Amniotic stem cell (primary cell): ENCODE measurements around the gene TOMM22.

Experiments
- DNase-seq: peaks from one replicate; lab custom pipeline; 2025; lab: John Stamatoyannopoulos, UW

The TOMM22 gene

DNA sequence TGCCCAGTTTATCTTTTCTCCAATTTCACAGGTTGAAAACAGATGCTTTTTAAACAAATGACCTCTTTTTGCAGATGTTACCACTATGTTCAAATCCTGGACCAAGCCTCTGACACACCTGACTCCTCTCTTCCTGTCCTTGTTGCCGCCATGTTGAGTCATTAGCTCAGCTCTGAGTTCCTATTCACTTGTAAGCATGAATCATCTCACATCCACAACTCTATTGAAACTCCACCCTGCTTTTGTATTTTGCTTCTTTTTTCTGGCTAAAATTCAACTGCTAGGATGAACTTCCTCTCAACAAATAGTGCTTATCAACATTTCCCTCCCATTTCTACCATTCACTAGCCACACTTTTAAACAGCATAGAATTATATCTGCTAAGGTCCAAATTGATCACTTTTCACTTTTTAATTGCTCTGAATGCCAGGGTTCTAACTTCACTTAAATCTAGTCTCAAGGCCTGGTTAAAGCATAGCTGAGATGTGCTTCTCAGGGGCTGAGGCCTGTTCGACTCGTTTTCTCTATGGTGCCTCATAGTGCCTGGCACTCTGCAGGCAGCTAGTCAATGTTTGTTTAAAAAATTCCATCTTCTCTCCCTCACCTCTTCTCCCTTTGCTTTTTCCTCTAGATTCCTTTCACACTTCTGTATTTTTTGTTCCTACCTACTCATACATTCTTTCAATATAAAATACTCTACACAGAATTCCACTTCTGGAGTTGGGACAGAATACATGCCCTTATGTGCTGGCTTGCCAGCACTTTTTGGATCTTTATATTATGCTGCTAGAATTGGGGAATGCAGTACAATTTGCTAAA is 15.1 kb downstream of the TOMM22 start:
- peak; percentile 56 for DNase-seq

DNA sequence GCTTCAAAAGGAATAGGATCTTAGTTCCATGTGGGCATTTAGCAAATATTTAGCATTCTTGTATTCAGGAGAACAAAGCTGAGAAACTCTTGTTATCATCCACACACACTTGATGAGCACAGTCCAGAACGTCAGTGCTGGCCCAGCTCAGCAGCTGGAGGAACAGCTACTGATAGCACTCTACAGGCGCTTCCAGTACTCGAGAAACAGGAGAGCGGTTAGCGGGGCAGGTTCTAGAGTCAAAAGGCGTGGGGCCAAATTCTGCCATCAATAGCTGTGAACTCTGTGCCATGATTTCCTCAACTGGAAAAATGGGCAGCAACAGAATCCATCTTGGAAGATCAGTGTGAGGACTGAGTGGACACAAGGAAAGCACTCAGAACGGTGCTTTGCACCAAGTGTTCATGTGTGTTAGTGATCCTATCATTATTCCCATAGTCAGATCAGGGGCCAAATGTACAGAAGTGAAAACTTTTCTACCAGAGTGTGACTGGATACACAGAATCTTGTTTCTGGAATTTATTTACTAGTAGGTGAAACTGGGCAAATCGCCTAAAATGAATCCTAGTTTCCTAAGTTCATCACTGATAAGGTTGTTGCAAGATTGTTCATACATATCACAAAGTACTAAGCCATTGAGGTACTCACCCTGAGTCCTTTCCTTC is 15.8 kb downstream of the TOMM22 start:
- no peak for DNase-seq

DNA sequence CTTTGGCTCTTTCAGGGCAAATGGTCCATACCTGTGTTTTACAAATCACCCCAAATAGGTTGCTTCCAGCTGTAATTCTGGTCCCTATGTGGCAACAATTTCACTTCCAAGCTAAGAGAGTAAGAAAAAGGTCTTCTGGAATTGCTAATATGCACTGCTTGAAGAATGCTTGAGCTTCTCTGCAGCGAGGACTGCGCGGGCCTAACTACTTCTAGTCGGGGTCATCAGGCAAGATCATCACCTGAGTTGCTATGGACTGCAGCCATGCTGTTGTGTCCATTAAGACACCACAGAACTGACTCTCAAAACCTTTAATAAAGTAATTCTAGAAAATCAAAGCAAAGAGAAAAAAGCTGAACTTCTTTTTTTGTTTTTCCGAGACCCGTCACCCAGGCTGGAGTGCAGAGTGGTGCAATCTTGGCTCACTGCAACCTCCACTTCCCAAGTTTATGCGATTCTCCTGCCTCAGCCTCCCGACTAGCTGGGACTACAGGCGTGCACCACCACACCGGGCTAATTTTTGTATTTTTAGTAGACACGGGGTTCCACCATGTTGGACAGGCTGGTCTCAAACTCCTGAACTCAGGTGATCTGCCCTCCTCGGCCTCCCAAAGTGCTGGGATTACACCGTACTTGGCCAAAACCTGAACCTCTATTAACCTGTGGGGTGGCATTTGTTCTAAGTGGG is 16.8 kb downstream of the TOMM22 start:
- DNase-seq: no peak

DNA sequence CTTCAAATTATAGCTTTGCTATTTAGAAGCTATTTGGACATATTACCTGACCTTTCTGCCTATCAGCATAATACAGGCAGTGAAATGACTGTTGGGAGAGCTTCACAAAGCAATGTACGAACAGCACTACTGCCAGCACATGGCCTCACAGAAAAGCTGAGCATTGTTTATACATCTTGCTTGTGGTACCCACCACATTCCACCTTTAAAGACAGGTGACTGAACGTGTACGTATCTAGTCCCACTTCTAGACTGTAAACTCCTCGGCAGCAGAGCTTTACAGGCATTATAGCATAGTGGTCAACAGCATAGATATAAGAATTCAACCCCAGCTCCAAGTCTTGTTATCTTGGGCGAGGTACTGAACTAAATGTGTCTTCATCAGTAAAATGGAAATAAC is 17.4 kb downstream of the TOMM22 start:
- no peak for DNase-seq

DNA sequence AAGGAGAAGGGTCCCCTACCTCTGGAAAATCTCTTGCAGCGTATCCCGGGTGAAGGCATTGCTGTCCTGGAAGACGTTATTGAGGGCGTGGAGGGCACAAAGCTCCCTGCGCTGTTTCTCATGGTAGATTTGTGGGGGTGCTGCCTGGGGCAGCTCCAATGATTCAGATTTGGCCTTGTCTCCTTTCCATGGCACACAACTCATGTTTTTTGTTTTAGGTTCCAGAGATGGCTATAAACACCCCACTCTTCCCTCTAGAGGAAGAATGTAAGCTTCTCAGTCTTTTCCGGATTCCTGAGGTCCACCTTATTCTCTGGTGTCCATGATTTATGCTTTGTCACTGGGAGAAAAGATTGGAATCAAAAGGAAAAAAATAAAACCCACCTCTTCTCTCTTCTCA is 18.0 kb downstream of the TOMM22 start:
- DNase-seq: no peak

DNA sequence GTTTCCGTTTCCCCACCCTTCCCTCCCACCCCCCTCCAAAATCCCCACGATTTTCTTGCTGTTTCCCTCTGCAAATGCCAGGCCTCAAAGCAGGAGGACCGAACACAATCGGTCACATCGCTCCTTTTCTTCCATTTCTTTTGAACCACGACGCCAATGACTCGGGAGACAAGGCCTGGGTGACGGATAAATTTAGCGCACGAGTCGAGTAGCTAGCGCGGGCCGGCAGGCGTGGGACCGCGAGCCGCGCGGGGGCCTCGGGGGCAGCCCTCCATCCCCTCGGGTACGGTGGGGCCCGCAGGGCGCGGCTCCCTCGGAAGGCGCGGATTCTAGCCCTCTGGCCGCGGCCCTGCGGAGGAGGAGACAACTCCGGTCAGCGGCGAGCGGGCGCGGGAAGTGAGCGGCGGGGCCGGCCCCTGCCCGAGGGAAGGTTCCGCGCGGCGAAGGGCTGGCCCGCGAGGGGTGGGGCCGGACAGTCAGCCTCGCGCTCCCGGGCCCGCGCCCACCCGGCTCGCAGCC is 18.6 kb downstream of the TOMM22 start:
- no peak for DNase-seq

DNA sequence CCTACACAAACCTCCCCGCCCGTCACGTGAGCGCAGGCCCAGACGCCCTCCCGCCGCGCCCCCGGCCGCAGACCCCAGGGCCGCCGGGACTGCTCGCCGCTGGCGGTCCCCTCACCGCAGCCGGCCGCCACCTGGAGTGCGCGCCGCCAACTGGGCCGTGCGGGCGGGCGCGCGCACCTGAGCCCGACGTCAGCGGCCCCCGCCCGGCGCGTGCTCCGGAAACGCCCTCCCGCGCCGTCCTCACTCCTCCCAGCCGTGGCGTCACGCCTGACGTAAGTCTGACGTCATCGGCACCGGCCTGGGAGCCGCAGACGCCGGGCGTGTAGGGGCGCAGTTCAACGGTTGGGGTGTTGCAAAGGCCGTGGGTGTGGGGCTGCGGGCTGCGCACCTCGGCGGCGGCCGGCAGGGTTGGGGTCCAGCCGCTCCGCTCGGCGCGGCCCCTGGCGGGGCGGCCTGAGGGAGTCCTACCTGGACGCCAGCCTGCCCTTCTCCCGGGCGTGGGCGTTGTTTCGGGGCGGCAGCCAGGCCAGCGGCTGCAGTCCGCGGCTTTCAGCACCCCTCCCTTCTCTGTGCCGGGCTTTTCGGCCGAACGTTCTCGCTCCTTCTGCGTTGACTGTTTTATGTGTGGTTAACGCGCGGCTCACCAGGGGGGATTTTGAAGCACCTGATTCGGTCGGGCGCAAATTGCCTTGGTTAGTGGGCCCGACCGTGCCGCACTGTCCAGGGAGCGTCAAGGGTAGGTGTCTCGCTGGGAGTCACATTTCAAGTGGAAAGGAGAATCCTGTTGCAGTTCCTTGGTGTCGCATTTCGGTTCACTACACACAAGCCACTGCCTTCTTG is 19.3 kb downstream of the TOMM22 start, which contains the start of gene JOSD1:
TSS of gene JOSD1 (minus strand) at position 155 of the 840 bp plus-strand sequence. CDS start 956 bp downstream, outside the sequence.
- DNase-seq: peak; percentile 78

DNA sequence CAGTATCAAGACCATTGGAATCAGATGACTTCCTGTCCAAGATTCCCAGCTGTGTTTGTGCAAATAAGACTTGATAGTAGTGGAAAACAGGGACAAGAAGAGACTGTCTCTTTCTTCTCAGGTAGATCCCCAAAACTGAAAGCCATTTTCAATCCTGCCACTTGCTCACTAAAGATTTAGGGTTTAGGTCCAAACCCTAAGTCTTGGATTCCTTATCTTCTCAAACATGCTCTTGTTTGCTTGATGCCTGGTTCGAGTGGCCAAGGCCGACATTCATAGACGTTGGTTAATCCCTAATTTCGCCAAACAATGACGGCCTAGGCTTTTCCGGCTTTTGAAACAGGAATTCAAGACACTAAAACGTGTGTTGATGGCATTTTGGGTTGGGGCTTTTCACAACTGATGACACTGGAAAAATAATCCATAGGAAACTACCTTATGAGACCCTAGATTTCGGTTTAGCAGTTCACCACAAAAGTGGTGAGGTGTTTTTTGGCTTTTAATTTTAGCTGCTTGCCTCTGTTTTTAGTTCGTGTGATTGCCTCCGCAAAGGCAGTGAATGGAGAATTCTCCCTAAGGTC is 23.0 kb downstream of the TOMM22 start:
- no peak for DNase-seq

DNA sequence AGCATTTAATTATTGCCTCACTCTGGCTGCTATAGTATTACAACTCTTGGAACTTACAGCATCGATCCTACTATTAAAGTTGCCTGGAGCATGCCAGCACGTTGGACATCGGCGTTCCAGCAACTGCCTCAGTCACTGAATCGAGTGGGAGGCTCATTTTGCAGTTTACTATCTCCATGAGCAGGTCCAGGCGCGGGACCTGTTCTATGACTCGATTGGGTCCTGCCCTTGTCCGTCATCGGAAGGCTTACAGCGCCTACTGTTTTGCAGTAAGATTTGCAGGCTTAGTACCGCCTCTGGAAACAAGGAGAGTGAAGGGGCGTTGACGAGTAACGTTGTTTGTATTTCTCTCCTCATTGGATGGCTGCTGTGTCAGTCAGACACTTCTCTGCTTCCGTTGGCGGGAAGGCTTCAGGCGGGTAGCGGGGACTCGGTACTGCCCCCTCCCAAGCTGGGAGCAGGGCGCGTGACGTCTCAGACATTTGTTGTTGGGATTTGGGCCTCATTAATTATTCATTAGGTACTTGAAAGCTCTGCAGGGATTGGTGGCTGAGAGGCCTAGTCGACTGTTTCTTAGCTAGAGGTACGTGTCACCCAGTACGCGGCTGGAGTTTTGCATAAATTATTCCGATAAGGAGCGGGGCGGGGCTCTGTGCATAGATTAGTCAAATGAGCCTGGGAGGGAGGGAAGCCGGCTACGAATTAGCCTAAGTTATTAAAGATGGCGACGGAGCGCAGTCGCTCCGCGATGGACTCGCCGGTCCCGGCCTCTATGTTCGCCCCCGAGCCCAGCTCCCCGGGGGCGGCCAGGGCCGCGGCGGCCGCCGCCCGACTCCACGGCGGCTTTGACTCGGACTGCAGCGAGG is 23.7 kb downstream of the TOMM22 start, which contains the start of gene GTPBP1:
TSS of gene GTPBP1 (plus strand) at position 710 of the 866 bp plus-strand sequence. CDS start at position 722, 12 bp downstream.
- peak; percentile 100 for DNase-seq

DNA sequence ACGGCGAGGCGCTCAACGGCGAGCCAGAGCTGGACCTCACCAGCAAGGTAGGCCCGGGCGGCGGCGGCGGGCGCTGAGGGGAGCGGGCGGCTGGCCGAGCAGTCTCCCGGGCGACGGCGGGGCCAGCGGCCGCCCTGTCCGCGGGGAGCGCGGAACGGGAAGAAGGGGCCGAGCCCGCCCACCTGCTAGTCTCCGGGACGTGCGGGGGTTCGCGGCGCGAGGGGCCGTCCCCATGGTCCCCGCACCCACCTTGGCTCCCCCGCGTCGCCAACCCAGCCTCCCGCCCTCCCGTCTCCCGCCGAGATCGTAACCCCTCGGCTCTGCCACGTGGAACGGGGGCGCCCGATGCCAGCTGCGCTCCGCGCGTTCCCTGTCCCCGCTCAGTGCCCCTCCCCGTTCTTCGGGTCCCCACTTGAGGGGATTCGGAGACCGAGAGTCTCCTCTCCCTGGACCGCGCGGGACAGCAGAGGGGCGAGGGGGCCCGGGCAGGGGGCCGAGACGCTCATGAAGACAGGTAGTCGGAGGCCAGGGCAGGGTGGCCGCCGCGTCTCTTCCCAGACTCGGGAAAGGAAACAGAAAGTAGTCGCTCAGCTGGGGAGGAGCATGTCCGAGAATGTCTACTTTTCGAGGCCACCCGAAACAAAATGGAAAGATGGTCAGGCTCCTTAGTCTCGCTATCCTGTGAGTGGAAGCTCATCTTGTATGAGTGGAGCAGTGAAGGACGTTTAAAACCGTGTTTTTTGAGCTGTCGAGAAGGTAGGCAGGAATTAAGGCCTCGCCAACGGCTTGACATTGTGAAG is 24.5 kb downstream of the TOMM22 start:
- no peak for DNase-seq

DNA sequence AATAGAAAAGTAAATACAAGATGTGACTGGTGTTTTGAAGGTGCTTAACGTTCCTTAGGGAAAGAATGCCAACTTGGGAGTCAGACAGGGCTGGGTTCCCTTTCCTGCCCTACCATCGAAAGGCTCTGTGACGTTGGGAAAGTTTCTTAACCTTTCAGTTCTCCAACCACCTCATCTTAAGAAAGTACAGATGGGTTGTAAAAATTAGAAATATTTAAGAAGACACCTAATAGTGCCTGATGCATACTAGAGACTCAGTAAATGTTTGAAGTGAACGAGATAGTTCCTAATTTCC is 25.1 kb downstream of the TOMM22 start:
- DNase-seq: no peak

DNA sequence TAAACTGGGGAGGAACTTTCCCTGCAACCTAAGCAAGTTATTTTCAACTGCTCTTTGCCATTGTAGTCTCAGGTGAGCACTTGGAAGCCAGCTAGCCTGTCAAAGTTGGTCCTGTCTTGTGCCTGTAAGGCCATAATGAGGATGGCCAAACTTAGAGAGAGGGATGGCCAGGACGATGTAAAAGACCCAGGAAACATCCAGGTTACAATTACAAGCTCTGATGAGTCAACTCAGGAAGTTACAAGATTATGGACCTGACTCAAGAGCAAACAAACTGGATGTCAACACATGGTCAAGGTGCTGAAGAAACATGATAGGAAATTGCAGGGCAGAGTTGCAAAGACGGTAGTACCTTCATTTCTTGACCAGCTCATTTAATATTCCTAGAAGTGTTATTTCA is 25.6 kb downstream of the TOMM22 start:
- DNase-seq: no peak

DNA sequence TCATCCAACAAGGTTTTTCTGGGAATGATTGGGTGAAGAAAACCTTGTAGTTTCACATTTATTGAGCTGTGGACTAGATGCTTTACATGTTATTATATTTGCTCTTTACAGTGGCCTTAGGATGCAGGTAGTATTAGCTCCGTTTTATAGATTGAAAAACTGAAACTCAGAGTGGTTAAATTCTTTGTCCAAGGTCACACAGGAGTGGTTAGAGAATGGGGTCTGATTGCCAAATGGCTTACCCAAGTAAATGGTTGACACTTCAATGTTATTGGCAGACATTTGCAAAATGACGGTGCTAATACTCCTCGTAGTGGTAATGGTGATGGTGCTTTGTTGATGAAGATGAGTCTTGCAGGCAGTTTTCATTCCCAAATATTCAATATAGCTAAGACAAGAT is 26.2 kb downstream of the TOMM22 start:
- DNase-seq: no peak

DNA sequence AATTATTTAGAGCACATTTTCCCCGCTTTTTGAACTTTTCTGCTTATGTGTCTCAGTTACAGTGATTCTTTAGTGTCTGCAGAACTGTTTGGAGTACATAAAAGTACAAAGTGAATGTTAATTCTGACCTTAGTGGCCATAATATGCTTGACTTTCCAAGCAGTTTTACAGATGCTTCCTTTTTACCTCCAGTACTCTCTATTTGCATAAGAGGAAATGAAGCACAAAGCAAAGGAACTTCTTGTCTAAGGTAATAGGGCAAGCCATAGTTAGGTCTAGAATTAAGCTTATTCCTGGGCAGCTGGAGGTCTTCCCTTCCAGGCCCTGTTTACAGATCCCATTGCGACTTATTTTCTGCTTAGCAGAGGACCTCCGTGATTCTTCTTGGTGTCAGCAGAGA is 27.5 kb downstream of the TOMM22 start:
- DNase-seq: no peak

DNA sequence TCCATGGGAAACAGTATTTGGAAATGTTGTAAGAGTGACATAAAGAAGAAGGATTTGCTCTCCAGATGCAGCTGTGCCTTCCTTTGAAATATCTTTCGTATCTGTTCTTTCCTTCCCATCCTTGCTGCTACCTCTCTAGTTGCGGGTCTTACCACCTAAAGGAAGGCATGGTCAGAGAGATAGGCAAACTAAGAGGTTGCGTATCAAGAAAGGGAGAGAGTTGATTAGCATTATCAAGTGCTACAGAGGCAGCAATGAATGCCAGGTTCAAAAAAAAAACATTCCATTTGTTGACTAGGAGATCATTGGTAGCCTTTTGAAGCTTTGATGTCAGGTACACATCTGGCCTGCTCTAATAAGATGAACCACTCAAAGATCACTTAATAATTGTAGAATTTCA is 28.6 kb downstream of the TOMM22 start:
- no peak for DNase-seq

DNA sequence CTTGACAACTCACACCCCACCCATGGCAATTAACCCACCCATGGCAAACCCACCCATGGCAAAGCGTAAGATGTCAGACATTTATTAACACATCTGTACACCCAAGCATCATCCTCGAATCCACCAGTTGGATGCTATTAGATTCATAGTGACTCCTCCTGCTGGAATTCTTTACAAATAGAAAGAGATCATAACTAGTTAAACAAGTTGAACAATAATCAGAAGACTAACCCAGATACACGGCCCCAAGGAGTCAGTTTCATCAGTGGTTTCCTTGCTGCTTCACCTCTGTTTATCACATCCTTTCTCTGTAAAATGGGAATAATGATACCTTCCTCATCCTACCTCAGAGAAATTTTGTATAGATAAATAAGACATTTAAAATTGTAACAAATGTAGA is 29.1 kb downstream of the TOMM22 start:
- DNase-seq: no peak

DNA sequence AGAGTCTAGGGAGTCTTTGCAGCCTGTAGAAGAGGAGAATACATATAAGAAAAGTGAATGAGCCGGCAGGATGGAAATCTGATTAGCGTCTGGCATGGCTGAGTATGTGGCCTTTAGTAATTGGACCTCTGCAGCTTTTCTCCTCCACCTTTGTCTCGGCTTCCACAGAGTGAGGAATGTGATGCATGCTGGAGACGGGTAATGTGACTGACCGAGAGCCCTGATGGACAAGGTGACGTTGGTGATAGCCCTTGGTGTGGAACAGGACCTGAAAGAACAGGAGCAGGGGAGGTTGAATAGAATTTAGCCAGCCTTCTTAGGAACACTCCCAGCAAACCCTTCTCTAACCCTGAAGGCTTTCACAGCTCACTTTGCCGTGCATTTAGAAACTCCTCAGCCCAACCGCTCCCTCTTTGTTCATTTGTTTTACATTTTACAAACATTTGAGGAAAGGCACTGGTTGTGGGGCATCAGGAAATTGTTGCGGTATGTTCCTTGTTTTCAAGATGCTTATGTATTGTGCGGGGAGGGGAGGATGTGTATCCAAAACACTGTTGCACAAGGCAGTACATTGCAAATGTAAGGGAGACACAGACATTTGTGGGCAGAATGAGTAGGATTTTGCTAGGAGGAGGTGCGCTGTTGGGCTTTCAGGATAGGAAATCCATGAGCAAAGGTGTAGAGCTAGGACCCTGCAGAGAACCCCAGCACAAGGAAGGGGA is 30.9 kb downstream of the TOMM22 start:
- DNase-seq: no peak

DNA sequence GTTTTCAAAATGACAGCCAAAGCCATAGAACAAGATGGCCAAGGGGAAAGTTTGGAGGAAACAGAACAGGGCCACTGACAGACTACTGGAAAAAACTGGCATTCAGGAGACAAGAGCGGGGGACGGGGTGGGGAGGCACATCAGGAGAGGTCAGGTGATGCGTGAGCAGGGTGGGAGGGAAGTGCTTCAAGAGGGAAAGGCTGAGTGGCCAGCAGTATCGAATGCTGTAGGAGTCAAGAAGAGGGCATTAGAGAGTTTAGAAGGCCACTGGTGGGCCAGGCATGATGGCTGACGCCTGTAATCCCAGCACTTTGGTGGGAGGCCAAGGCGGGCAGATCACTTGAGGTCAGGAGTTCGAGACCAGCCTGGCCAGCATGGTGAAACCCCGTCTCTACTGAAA is 32.2 kb downstream of the TOMM22 start:
- no peak for DNase-seq

DNA sequence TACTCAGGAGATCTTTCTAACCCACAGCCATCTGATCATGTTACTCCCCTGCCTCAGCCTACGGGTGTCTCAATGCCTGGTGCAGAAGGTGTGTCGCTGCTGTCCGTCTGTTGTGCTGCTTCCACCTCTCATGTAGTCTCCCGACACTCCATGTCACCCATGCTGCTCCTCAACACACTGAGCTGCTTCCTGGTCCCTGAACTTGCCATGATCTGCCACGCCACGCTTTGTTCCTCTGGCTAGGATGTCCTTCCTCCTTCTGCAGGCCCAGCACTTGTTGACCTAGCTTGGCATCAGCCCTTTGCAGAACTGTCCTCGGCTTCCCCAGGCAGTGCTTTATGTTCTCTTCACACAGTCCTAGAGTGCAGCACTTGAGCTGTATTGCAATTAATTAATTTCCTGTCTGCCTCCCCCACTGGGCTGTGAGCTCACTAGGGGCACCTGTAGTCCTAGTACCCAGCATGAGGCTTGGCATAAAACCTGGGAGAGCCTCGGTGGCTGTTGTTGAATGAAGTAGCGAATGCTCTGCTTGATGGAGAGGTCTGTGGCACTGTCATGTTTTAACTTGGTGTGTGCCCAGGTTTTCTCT is 33.5 kb downstream of the TOMM22 start:
- no peak for DNase-seq
